Activated naive CD8-positive, alpha-beta T cell treated with anti-CD3 and anti-CD28 coated beads, Interleukin-2, amount 50 U/mL, for 16 hours (primary cell): Measurements from ENCODE around the gene VTI1B.

ENCODE experiments used
- DNase-seq: peaks from one replicate; pipeline ENCODE4 v3.0.0-alpha.2; 2020; ENCODE audit warnings: low read depth, low spot score

Gene VTI1B

DNA sequence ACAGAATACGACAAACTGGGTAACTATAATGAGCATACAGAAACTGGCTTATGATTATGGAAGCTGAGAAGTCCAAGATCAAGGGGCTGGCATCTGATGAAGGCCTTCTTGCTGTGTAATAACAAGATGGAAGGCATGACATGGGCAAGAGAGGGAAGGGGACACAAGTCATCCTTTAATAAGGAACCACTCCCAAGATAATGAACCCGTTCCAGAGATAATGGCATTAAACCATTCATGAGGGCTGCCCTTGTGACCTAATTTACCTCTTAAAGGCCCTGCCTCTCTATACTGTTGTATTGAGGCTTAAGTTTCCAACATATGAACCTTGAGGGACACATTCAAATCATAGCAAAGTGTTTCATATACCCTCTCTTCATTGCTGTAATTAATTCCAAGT lies 4.6 kb upstream of the VTI1B start:
- DNase-seq = no peak

DNA sequence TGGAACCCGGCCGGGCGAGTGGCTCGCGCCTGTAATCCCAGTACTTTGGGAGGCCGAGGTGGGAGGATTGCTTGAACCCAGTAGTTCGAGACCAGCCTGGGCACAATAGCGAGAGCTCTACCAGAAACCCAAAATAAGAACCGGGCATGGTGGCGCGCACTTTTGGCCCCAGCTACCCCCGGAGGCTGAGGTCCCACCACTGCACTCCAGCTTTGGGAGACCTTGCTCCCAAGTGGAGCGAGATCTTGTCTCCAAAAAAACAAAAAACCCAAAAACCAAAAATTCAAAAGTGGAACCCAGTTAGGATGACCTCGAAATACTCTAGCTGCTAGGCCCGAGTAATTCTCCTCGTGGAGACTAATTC lies 769 bp upstream of the VTI1B start:
- no peak for DNase-seq

DNA sequence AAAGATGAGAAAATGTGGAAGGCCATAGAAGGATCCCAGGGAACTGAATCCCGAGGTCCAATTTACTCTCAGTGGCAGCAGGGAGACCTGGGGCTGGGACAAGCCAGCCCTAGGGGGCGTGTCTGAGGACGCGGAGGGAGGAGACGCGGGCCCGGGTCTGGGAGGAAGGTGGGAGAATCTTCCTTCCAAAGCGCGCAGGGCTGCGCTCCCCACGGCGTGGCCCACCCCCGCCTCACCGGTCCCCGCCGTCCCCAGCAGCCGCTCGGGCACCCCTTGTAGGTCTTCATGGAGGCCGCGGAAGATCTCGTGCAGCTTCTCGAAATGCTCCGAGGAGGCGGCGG lies 323 bp downstream of the VTI1B start:
- DNase-seq = peak; percentile 3

DNA sequence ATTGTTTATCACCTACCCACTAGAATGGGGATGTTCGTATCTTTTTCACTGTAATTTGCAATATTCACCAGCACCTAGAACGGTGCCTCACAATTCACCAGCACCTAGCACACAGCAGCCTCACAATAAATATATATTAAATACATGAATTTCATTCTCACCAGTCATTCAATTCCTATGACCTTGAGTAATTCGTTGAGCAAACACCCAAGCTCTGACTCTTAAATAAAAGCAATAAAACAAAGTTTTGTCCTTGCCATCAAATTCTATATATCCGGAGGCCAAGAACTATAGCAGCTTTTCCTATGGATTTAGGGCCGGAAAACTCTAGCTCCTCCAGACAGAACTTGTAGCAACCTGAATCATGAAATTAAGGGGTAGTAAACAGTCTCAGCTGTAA lies 981 bp downstream of the VTI1B start:
- no peak for DNase-seq

DNA sequence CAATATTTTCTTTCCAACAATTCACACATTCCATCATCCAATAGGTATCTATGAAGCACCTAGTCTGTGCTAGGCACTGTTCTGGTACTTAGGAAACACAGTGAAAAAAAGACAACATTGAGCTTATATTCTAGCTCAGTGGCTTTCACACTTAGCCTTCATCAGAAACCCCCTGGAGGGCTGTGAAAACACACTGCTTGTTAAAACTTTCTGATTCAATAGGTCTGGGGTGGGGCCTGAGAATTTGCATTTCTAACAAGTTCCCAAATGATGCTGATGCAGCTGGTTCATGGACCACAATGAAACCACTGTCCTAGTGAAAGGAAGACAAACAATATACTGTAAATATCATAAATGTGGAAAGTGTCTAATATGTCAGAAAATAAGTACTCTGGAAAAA lies 5.9 kb downstream of the VTI1B start:
- DNase-seq = no peak

DNA sequence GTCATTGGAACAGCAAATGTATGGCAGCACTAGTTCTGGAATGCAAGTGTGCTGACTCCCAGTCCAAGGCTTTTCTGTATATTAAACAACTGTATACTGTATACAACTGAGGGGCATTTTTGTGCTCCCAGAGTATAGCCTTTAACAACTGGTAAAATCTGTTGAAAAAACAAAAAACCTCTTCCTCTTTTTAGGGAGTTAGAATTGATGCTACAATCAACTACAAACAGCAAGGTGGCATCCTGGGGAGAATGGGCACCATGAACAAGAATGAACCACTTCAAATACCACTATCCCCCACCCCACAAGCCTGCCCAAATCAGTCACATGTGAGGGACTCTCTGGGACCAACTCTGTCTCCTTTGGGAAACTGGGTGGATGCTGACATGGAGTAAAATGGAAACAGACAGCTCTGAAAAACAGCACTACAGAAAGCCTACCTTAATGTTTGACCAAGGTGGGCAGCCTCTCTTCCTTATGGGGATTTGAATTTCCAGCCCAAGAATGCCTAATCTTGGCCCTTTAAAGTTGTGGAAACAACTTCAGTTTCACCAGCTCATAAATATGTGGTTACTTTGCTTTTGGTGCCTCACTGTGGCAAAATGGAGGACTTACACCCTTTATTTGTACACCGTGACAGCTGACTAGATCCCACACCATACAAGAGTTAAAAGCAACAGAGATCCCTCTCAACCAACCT lies 7.5 kb downstream of the VTI1B start:
- no peak for DNase-seq

DNA sequence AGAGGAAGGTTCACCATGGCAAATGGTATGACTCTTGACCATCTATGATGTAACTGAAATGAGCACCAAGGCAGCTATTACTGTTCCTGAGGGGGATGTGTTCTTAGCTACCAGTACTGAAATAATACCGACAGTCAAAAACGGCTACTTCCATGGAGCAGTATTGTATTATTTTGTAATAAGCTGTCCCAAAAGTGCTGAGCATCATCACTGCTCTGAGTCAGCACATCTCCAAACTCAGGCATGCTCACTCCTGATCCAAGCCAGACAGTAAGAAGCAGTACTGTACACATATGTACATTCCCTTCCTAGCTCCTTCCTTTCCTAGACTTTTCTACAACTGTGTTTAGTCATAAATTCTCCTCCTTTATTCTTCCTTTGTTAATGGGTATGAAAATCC lies 8.6 kb downstream of the VTI1B start:
- DNase-seq = no peak

DNA sequence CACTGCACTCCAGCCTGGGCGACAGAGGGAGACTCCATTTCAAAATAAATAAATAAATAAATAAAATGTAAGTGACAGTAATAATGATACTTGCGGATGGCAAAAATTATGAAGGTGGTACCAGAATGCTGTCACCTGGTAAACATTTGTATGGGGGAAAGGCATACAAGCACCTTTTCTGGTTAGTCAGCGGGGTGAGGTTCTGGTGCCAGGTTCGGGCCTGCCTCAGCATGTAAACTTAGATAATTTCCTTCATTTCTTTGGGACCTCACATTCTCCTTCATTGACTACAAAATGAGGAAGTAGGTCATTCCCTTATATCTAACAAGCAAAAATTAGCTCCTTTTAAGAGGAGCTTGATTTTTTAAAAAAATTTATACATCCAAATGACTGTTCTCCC lies 10.8 kb downstream of the VTI1B start:
- no peak for DNase-seq

DNA sequence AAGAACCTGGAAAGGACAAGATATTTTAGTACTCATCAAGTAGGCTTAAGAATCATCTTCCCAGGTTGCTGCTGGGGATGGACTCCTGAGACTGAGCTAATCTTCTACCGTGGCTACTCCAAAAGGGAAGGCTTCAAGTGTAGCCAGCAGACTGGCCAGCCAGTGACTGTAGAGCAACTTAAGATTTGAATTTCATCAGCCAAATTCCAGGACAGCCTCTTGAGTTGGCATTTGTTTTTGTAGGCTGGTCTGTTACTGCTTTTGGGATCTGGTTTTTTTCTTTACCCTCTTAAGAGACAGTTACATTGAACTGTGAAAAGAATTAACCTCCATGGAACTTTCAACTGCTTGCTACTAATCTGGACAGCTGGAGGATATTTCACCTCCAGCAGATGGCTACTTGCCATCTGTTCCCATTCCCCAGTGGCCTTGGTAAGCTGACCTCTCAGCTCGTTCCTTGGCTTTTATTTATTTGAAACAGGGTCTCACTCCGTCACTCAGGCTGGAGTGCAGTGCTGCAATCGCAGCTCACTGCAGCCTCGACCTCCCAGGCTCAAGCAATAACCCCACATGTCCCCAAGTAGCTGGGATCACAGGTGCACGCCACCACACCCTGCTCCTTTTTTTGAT lies 20.7 kb downstream of the VTI1B start:
- no peak for DNase-seq

DNA sequence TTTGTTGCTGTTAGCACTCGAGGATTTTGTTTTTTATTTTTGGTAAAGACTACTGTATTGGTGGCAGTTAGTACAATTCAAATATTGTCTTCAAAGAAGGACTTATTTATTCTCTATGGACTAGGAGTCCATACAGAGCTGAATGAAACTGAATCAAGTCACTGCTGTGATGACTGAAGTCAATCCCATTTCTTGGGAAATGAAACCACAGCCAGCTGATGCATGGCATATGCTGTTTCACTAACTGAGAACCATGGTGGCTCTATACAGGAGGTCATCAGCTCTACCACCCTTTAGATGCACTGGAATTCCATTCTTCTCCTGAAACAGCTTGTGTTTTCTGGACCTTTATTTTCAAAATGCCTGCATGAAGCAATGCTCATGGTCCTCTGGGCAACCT lies 22.2 kb downstream of the VTI1B start:
- no peak for DNase-seq

DNA sequence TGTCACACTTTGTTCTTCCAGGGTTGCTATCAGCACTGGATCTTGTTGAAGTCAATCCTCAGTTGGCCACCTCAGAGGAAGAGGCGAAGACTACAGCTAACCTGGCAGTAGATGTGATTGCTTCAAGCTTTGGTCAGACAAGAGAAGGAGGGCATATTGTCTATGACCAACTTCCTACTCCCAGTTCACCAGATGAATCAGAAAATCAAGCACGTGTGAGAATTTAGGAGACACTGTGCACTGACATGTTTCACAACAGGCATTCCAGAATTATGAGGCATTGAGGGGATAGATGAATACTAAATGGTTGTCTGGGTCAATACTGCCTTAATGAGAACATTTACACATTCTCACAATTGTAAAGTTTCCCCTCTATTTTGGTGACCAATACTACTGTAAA lies 23.7 kb downstream of the VTI1B start:
- no peak for DNase-seq

DNA sequence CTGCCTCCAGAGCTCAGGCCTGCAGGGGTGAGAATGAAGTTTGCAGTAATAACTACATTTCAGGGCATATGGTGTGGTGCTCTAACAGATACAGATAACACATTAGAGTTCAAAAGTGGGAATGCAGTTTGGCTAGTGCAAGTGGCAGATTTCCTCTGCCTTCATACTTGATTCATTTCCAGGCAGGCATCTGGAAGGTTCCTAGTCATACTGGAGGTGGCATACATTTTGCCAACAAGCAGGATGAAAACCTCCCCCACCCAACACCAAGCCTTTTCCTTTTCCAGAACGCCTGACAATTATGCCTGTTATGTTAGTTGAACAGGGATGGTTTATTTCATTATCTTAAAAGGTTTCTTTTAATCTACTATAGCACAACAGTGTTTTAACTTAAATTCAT lies 24.3 kb downstream of the VTI1B start:
- no peak for DNase-seq

DNA sequence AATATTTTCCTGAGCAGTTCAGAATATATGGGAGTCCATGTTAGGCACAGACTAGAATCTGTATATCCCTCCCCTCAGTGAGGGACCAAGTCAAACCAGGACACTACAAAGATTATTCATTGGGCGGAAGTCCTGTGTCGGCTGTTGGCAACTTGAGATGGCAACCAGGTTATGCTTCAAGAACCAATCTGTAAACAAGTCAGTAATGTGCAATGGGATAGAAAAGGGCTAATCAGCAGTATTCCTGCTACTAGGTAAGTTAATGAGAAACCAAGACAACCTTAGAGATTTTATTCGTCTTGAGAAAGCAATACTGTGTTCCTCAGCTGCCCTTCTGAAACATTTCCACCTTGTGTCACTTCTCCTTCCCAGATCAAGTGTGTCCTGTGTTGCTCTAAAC lies 28.3 kb downstream of the VTI1B start:
- no peak for DNase-seq

DNA sequence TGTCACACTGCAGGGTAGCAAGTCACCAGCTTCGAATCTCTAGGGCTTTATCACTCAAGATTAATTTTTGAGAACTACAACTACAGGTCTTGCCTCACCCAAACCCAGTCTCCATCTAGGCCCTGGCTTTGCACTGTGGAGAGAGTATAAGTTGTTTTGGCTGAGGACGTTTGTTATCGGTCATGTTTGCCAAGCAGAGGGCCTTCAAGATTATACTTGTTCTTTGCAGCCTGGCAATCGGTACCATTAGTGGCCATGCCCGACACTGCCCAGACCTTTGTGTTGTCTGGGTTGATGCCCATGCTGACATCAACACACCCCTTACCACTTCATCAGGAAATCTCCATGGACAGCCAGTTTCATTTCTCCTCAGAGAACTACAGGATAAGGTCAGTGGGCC lies 29.0 kb downstream of the VTI1B start:
- DNase-seq = no peak

DNA sequence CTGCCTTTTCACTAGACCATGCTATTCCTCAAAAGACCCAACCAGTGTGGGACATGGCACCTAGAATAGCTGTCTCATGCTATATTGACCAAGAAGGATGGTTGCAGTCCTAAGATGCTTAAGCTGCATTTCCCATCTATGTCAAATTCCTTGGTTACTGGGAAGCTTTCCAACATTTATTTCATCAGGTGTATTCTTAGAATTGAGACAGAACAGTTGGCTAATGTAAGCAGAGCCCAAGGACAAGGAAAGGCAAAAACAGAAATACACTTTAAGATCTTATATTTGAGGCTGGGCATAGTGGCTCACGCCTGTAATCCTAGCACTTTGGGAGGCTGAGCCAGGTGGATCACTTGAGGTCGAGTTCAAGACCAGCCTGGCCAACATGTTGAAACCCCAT lies 30.0 kb downstream of the VTI1B start:
- DNase-seq = no peak

DNA sequence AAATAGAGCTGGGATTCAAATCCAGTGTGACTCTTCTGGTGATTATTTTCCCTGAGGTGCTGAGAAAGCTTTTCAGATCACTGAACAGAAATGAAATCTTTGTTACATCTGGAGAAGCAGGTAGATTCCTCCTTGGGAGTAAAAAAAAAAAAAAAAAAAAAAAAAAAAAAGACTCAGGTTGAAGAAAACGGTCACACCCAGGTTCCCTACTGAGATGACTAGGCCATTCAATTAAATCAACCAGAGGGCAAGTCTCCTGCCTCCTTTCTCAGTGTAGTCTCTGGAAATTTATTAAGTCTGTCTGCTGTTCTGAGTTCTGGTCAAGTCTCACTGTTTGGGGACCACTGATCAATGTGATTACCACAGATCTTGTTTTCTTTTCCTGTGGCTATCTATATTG lies 30.7 kb downstream of the VTI1B start:
- DNase-seq = no peak

DNA sequence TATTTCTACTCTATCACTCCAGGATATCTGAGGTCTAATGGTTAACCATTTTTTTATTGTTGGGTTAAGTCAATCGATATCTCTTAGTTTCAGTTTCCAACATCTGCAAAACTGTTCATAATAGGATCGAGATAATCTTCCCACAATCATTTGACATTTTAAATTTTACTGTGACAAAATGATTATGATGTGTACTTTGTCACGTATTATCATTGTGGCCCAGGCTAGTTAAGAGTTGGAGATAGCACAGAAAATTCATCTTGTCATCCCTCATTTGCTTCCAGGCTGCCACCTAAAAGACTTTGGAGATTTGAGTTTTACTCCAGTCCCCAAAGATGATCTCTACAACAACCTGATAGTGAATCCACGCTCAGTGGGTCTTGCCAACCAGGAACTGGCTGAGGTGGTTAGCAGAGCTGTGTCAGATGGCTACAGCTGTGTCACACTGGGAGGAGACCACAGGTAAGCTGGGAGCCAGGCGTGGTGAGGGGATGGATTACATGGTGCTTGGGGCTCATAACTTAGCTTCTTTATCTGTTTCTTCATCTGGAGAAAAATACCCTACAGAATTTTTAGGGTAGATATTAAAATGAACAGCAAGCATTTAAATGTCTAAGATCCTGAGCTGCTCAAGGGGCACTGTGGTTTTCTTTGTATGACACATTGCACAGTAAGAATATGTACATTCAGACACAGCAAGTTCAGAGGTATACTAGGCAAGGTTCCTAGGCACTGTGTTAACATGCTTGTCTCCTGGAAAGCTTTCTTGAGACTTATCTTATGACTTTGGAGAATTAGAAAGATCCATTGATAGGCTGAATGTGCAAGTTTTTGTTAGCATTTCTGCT lies 32.3 kb downstream of the VTI1B start:
- no peak for DNase-seq

DNA sequence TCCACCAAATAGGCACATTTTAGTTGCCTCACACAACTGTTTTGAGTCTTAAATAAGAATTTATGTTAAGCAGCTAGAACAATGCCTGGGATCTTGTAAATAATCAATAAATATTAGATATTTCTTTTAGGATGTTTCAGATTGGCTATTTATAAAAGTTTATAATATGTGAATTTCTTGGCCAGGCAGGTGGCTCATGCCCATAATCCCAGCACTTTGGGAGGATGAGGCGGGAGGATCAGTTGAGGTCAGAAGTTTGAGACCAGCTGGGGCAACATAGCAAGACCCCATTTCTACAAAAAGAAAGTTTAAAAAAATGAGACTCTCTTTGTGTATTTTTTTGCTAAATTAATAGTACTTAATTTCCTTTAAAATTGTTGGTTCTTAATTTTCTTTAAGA lies 33.0 kb downstream of the VTI1B start:
- no peak for DNase-seq

DNA sequence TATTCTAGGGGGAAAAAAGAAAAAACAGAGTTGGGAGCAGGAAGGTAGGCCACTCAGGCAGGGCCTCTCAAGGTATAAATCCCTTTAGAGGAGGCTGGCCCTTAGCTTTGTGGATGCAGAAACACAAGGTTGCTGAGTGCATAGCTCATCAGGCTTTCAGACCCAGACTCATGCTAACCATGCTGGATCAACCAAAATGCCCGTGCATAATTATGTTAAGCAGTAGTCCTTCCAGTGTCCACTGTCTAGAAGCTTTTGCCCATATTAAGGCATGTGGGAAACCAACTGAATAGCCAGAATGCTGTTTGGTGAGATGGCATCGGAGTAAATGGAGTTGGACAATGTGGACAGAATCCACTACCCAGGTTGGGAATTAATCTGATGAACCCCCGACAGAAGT lies 35.8 kb downstream of the VTI1B start:
- no peak for DNase-seq

DNA sequence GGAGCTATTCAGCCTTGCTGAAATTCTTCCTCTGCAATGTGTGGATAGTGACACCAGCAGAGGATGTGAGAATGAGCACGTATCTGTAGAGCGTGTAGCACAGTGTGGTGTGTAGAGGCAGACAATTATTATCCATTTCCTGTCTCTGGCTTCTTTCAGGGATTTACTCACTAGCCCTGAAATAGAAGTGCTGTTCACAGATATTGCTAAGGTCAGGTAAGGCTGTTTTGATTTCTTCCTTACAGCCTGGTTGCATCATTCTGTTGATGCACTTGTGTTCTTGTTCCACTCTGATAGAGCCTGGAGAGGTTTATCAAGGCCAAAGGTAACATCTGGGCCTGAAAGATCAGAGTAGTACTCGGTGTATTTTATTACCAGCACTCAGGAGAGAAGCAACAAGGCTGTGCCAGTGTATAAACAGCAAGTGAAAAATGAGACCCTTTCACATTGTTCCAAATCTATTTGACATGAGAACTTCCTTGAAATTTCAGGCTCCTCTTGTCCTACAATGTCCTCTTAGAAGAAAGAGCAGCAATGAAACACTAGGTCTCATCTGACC lies 38.0 kb downstream of the VTI1B start:
- DNase-seq = no peak

DNA sequence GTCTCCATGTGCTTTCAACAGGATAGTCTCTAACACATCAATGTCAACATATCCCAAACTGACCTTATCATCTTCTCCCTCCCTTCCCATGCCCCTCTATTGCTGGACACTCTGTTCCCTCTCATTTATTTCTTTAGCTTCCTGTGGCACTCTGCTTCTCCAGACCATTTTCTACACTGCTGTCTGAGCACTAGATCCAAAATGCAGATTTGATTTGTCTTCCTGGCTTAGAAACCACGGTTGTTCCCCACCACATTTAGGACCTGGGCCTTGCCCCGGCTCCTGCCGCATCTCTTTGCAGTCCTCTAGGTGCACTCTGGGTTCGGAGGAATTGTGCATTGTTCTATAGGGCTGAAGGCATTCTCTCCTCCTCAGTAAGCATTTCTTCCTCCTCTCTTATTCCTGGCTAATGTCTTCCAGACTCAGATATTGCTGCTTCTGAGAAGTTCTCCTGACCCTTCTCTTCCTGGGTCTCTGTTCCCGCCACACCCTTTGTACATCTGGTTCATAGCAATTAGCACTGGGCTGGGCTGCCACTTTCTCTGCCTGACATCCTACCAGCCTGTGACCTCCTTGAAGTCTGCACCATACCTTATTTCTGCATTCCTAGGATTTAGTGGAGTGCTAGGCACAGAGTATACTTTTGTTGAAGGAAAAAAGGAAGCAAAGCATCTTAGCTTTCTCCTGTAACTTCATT lies 40.8 kb downstream of the VTI1B start:
- DNase-seq = no peak

DNA sequence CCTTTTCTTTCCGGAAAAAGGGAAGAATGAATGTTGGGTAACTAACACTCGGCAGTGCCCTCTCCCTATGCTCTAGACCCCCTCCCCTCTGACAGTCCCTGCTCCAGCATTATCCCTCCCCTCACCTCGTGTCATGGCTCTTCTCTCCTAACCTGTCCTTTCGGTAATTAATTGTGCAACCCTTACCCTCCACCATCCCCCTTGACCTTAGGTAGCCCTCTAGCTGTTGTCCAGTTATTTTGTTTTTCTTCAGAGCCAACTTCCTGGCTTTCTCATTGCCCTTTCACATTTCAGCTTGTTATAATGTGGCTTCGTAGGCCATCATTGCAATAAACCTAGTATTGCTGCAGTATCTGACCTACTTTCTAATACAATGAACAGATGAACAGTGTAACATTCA lies 43.5 kb downstream of the VTI1B start:
- no peak for DNase-seq
